HEK293 (cell line): ENCODE data around the gene OR4F15.
"Not testable (repeated sequence)": the region's sequence is repeated elsewhere in the genome, so short reads cannot be mapped to it uniquely, and the experiment has no call there.

Experiments used
- OSR2 ChIP-seq: fragments of 450-650 bp; formaldehyde crosslinking; IDR thresholded peaks from 2 replicates; pipeline ENCODE4 v1.5.1; 2016; ENCODE audit warnings: missing biosample characterization, missing genetic modification characterization
- REST ChIP-seq: fragments of 450-650 bp; formaldehyde crosslinking; IDR thresholded peaks from 2 replicates; pipeline ENCODE4 v1.5.1; 2016; ENCODE audit warnings: missing biosample characterization, missing genetic modification characterization
- ZNF785 ChIP-seq: fragments of 450-650 bp; formaldehyde crosslinking; IDR thresholded peaks from 2 replicates; pipeline ENCODE4 v1.5.1; 2016; ENCODE audit warnings: missing biosample characterization, missing genetic modification characterization
- ZSCAN5A ChIP-seq: fragments of 450-650 bp; formaldehyde crosslinking; IDR thresholded peaks from 2 replicates; pipeline ENCODE4 v1.5.1; 2016; ENCODE audit warnings: missing biosample characterization, missing genetic modification characterization

DNA sequence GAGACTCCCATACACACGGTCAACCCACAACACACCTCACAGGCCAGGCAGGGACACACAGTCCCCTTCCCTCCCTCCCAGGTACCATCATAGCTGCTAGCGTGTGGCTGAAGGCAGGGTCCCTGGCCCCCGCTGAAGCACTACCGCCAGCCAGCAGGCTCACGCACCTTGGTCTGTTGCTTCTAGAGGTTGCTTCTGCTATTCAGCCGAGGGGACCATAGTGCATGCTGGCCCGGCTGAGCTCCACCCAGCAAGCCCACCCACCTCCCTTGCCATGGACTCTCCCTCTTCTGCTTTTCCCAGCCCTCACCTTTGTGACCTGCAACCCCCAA is 46.7 kb upstream of the OR4F15 start:
- not testable (repeated sequence) for TF ChIP-seq OSR2, REST, ZSCAN5A, ZNF785 (tag by site-specific recombination)
